GM08714 (cell line): ENCODE data around the gene SEPTIN2.

Experiments
- H3K4me3 ChIP-seq: fragments of 200-500 bp; sonication (Bioruptor generic); 2 replicates; pipeline ENCODE4 v1.5.1; 2014; ENCODE audit warnings: mild to moderate bottlenecking, low read length, inconsistent platforms
- ZNF274 ChIP-seq: IDR thresholded peaks from 2 replicates; pipeline ENCODE4 v1.6.1; 2012; ENCODE audit warnings: mild to moderate bottlenecking, low read depth, low read length

Gene SEPTIN2

GRCh38 chr2:241300000-241300399 lies 15.7 kb upstream of the SEPTIN2 start:
- TF ChIP-seq ZNF274: no peak
- H3K4me3 ChIP-seq: no peak overlapping the region

DNA sequence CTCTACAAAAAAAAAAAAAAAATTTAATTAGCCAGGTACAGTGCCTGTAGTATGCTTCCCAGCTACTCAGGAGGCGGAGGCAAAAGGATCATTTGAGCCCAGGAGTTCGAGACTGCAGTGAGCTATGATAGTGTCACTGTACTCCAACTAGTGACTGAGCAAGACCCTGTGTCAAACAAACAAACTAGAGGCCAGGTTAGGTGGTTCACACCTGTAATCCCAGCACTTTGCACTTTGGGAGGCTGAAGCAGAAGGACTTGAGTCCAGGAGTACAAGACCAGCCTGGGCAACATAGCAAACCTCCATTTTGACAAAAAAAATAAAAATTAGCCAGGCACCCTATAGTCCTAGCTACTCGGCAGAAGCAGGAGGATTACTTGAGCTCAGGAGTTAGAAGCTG lies 13.6 kb upstream of the SEPTIN2 start:
- TF ChIP-seq ZNF274: no peak
- no peak overlapping the region for H3K4me3 ChIP-seq

GRCh38 chr2:241302759-241303651 lies 12.7 kb upstream of the SEPTIN2 start:
- TF ChIP-seq ZNF274: no peak
- no peak overlapping the region for H3K4me3 ChIP-seq

- H3K4me3 ChIP-seq: no peak overlapping the region
- TF ChIP-seq ZNF274: no peak
Observed at GRCh38 chr2:241304039-241304670, 11.6 kb upstream of the SEPTIN2 start.

- TF ChIP-seq ZNF274: no peak
Observed at GRCh38 chr2:241307055-241307454, 8.7 kb upstream of the SEPTIN2 start.

DNA sequence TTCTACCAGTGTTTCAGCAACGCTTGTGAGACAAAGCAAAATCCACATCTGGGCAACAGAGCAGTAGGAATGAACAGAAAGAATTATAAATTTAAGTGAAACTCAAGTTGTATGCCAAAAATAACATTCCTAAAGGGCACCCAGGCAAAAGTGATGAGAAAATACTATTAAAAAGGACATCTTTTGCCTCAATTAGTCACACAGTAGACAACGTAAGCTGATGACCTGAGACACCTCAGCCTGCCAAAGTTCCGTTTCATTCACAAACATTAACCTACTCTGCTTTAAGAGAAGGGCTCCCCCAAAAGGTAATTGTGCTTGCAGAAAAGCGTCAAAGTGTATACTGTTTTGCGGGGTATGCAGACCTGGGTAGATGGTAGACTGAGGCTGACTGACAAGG lies 7.5 kb upstream of the SEPTIN2 start:
- no peak for TF ChIP-seq ZNF274
- no peak overlapping the region for H3K4me3 ChIP-seq

More at GRCh38 chr2:241307055-241307454, 8.7 kb upstream of the SEPTIN2 start:
- no peak overlapping the region for H3K4me3 ChIP-seq

DNA sequence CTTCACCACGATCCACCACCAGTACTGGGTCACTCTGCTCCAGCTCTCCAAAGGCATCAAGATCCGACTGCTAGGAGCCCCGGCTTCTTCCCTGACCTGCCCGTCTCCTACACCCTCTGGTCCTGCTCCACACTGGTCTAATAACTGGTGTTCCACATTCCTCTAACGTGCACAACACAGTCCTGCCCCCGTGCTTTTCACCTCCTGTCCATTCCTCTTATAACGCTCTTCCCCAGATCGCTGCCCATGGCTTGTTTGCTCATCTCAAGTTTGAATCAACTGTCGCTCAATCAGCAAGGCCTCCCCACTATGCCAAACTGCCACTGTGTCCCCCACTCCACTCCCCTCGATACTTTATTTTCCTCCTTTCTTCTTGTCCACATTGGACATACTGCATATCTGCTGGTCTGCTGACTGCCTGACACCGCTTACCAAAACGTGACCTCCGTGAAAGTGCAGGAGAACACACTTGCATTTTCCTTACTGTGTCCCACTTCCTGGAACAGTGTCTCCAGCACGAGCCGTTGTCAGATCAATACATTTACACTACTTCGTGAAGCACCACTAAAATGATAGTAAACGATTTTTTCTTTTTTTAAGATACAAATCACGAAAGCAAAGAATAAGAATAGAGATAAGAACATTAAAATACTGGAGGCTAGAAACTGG lies 6.8 kb upstream of the SEPTIN2 start:
- H3K4me3 ChIP-seq: no peak overlapping the region; the same call in 1 of the 2 replicates
- TF ChIP-seq ZNF274: no peak

DNA sequence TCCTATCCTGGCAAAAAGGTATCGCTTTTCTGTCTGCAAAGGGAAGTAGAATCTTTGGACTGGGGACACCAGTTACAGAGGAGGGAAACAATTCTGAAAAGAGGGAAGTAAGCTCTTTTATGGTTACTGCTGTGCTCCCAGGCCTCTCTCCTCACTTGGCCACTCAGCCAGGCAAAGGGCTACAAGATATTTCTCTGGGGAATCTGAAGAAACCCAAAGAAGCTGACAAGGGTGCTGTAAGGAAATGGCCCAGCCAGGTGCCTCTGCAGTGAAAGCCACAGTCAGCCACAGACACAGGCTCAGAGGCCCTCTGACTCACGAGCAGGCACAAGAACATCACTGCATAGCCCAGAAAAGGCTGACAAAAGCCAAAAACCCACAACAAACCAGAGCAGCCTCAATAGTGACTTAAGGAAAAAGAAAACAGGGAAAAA lies 6.0 kb upstream of the SEPTIN2 start:
- no peak overlapping the region; the same call in 1 of the 2 replicates for H3K4me3 ChIP-seq
- no peak for TF ChIP-seq ZNF274

DNA sequence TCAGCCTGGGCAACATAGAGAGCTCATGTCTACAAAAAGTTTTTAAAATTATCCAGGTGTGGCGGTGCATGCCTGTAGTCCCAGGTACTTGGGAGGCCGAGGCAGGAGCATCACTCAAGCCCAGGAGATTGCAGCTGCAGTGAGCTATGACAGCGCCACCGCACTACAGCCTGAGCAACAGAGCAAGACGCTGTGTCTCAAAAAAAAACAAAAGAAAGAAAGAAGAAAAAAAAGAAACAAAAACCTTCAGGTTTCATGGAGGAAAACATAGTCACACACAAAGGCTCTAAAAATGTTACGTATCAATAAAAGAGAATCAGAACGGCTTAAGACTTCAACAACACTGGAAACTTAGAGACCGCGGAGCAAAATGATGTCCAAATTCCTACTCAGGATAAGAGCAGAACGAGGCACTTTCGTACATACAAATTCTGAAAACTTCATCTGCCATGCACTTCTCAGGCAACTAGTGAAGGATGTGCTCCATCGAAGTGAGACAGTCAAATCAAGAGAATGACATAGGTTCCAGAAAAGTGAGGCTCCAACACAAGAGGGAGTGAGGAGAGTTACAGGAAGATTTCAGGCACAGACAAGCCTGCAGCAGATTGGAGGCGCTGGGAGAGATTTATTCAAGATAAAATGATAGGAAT lies 4.7 kb upstream of the SEPTIN2 start:
- H3K4me3 ChIP-seq: peak overlapping the region; percentile 46; the same call in 1 of the 2 replicates
- TF ChIP-seq ZNF274: no peak

GRCh38 chr2:241312082-241312481 lies 3.6 kb upstream of the SEPTIN2 start:
- no peak for TF ChIP-seq ZNF274
- no peak overlapping the region for H3K4me3 ChIP-seq

DNA sequence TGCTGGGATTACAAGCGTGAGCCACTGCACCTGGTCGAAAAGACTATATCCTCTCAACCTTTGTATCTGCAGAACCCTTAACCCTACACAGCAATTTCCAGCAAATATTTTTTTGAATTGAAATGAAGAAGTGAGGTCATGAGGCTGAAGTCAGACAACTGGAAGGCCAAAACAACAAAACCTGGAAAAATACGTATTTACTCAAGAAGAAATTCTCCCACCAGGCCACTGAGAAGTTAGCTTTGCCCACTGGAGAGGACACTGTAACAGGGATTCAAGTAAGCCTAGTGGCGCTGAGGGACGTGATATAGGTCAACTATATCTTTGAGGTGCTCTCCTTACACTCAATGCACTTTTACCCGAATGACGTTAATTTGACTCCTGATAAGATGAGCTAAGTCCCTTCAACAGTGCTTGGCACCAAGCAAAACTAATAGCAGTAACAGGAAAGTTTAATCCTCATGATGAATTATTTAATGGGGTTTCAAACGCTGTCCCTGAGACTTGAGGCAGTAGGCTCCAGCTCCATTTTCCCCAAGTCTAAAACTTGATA lies 2.1 kb upstream of the SEPTIN2 start:
- H3K4me3 ChIP-seq: peak overlapping the region; percentile 99
- no peak for TF ChIP-seq ZNF274

DNA sequence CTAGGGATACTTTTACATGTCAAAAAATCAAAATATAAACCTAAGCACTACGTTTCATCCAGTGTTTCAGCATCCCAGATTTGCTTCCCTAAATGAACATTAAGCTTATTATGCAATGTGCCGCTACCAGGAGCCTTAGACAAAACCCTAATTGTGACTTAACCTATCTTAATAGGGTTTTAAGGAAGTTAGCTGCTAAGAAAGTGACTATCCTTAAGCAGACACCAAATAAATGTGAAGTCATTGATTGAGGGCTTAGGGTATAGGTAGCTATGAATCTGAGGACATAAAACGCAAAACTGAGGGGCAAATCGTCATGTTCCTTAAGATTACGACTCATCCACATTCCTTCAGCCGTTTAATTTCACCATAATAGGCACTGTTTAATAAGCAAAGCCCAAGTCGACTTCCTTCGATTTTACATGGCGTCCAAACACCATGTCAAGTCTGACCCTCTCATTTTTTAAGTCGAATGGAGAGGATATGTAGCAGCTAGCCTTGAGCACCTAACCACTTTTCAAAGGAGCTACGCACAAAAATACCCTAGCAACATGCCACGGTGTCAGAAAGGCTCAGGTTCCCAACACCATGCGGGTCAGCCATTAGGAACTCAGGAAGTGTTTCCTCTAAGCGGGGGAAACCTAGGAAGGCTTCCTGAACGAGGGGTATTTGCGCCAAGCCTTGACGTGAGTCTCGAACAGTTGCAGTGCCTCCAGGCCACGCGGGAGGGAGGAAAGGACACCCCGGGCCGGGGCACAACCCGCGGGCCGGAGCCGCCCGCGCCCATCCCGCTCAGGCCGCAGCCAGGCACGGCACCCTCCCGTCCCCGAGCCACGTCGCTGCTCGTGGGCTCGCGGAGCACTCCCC lies 1.3 kb upstream of the SEPTIN2 start:
- TF ChIP-seq ZNF274: no peak
- peak overlapping the region; percentile 99 for H3K4me3 ChIP-seq

- H3K4me3 ChIP-seq: peak within 1 kb of the TSS; percentile 99
- no peak for TF ChIP-seq ZNF274
Observed at GRCh38 chr2:241315093-241315878, 439 bp upstream of the SEPTIN2 start, which contains the start of gene HDLBP. Gene HDLBP (minus strand): TSS chr2:241315672. CDS start chr2:241266869, 48,803 bp downstream.
